ENCODE data around the gene DOK5.

Gene DOK5

DNA sequence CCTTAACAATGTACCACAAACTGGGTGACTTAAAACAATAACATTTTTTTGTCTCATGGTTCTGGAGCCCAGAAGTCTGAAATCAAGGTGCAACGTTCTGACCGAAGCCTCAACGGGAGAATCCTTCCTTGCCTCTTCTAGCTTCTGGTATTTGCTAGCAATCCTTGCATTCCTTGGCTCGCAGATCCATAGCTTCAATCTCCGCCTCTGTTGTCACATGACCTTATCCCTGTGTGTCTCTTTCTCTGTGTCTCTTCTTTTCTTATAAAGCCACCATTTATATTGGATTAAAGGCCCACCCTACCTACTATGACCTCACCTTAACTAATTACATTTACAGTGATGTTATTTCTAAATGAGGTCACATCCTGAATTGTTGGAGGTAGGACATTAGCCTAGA is 37.2 kb upstream of the DOK5 start:
- DNase-seq (ENCODE audit: insufficient read length, low spot score) (no peak), FAIRE-seq (no peak)
- TF ChIP-seq, protein P1, sequence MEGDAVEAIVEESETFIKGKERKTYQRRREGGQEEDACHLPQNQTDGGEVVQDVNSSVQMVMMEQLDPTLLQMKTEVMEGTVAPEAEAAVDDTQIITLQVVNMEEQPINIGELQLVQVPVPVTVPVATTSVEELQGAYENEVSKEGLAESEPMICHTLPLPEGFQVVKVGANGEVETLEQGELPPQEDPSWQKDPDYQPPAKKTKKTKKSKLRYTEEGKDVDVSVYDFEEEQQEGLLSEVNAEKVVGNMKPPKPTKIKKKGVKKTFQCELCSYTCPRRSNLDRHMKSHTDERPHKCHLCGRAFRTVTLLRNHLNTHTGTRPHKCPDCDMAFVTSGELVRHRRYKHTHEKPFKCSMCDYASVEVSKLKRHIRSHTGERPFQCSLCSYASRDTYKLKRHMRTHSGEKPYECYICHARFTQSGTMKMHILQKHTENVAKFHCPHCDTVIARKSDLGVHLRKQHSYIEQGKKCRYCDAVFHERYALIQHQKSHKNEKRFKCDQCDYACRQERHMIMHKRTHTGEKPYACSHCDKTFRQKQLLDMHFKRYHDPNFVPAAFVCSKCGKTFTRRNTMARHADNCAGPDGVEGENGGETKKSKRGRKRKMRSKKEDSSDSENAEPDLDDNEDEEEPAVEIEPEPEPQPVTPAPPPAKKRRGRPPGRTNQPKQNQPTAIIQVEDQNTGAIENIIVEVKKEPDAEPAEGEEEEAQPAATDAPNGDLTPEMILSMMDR (IDR thresholded peaks at IDR 0.05; ENCODE audit: insufficient read depth, missing control alignments) = no peak

DNA sequence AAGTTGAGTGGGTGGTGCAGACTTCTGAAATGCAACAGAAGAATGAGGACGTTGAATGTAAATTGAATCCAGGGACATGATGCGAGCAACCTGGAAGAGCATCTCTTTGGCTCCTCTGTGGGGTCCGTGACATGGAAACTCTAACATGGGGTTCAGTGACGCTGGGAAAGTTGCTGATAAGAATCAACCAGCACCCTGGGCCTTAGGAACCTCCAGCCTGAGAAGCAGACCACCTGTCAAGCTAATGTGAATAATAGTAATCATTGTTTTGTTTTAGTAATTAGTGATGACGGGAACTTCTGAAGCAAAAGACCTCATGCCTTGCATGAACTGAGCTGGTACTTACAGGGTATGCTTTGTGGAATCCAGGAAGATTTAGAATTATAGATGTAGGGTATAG is 25.2 kb upstream of the DOK5 start:
- TF ChIP-seq, protein P1 (IDR thresholded peaks at IDR 0.05; ENCODE audit: insufficient read depth, missing control alignments) = no peak
- no peak for FAIRE-seq

DNA sequence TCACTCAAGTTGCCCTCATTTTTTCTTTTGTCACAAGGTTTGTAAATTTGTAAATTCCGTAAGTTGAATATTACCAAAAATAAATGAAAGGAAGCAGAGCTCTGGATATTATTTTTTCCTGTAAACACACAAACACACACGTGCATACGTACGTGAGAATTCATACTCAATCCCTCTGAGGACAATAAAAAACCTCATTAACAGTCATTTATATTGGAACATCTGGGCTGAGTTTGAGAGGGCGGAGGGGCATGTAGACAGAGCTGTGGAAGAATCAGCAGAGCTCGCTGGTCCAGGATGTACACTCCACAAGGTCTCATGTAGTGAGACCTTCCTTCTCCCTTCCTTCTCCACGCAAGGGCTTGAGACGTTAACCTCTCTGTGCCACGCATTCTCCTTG is 24.2 kb upstream of the DOK5 start:
- FAIRE-seq (no peak), DNase-seq (ENCODE audit: insufficient read length, low spot score) (no peak)
- TF ChIP-seq, protein P1 (IDR thresholded peaks at IDR 0.05; ENCODE audit: insufficient read depth, missing control alignments) = no peak

More for the DNA sequence above, 25.2 kb upstream of the DOK5 start:
- no peak for DNase-seq (ENCODE audit: insufficient read length, low spot score)

DNA sequence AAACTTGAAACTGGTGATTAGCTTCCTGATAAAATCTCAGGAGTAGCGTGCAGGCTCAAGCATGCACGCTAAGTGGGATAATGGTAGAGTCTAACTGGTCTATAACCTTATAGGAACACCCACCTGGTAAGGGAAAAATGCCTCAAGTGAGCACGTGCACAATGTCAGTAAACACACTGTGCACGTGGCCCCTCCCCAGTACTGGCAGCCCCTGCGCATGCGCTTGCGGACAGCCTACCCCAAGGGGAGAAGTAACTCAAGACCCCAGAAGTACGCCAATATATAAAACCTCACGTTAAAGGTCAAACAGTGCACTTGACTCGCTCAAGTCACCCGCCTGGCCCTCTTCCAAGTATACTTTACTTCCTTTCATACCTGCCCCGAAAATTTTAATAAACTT is 23.1 kb upstream of the DOK5 start:
- no peak for DNase-seq (ENCODE audit: insufficient read length, low spot score)
- FAIRE-seq = no peak
- TF ChIP-seq, protein P1 (IDR thresholded peaks at IDR 0.05; ENCODE audit: insufficient read depth, missing control alignments) = no peak

DNA sequence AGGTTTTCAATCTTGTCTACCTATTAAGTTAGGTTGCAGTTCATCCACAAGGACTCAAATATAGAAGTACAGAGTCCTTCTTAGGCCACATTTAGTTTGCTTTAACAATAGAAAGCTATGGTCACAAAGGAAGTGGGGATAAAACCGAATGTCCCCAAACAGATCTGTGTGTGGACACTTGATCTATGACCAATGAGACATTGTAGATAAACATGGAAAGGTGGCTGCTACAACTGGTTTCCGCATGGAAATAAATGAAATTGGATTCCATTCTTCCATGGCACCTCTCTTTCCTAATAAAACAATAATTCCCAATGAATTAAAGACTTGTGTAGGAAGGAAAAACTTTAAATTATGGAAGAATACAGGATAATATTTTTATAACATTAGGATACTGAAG is 20.4 kb upstream of the DOK5 start:
- FAIRE-seq = no peak

DNA sequence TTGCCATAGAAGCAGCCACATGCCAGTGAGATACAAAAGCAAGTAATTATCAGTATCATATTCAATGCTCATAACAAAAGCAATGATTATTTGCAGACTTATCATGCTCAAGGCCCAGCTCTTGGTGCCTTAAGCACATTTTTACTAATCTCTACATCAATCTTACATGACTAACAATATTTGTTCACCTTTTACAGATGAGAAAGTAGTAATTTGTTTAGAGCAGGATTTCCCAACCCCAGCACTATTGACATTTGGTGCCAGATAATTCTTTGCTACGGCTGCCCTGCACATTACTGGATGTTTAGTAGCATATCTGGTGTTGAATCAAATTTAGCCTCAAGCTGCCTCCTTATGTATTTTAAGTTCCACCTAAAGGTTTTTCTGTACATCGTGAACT is 19.0 kb upstream of the DOK5 start:
- DNase-seq (ENCODE audit: insufficient read length, low spot score) (no peak), FAIRE-seq (no peak)
- TF ChIP-seq, protein P1 (IDR thresholded peaks at IDR 0.05; ENCODE audit: insufficient read depth, missing control alignments) = no peak

More for the DNA sequence above, 20.4 kb upstream of the DOK5 start:
- TF ChIP-seq, protein P1 (IDR thresholded peaks at IDR 0.05; ENCODE audit: insufficient read depth, missing control alignments) = no peak
- no peak for DNase-seq (ENCODE audit: insufficient read length, low spot score)

DNA sequence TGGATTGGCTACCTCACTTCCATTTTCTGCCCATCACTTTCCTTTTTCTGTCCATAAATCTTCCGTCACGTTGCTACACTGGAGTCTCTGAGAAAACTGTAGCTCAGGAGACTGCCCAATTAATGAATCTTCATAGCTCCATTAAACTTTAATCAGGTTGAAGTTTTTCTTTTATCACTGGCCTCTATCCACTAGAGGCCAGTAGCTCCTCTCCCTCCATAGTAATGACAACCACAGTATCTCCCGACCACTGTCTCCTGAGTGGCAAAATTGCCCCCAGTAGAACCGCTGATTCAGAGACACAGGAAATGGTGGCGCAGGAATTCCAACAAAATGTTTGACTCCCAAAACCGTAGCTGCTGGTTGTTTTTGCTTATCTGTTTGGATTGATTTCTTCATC is 18.4 kb upstream of the DOK5 start:
- no peak for DNase-seq (ENCODE audit: insufficient read length, low spot score)
- FAIRE-seq = no peak
- TF ChIP-seq, protein P1 (IDR thresholded peaks at IDR 0.05; ENCODE audit: insufficient read depth, missing control alignments) = no peak
